GM21360 (cell line): ENCODE measurements around the gene NEO1.

Source experiments
- ATAC-seq: cut with Tn5 transposase; IDR thresholded peaks from one replicate; pipeline ENCODE4 v1.9.1; 2021; ENCODE audit warnings: mild to moderate bottlenecking, moderate library complexity; ENCODE audit not compliant: unreplicated experiment

Gene NEO1

GRCh38 chr15:73324496-73325170, 272.4 kb downstream of the NEO1 start:
- no peak for ATAC-seq

- ATAC-seq, result no peak
Observed at GRCh38 chr15:73325191-73325861, 273.1 kb downstream of the NEO1 start.

DNA sequence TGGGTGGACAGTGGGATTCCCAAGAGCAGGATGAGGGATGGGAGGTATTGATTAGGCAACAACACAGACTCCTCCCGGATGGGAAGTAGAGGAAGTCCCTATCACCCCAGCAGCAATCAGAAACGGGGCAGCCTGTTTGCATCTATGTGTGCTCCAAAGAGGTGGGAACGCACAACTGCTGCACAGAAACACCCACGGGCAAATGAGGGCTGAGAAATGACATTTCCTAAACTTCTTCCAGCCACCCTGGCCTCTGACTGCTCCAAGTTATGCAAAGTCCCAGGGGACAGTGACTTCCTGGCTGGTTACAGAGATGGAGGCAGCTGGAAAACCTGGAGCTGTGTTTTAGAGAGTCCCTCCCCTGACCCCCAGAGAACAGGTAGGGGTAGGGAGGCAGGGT, 273.9 kb downstream of the NEO1 start:
- ATAC-seq, result no peak

GRCh38 chr15:73328149-73328820, 276.0 kb downstream of the NEO1 start:
- no peak for ATAC-seq

DNA sequence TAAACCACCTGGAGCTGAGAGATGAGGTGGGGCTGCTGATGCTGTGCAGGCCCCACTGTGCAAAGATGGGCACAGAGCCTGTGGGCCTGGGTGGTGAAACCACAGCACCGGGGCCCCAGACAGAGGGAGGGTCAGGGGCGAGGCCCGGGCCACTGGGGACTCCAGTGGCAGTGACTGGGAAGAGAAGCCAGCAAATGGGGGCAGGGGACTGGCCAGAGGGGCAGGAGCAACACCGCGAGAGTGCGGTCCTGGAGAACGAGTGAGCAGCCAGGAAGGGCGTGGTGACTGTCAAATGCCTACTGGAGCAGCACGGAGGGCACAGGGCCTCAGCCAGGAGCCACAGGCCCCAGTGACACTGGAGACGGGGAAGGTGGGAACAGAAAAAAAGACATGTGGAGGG, 276.7 kb downstream of the NEO1 start:
- ATAC-seq, result no peak

DNA sequence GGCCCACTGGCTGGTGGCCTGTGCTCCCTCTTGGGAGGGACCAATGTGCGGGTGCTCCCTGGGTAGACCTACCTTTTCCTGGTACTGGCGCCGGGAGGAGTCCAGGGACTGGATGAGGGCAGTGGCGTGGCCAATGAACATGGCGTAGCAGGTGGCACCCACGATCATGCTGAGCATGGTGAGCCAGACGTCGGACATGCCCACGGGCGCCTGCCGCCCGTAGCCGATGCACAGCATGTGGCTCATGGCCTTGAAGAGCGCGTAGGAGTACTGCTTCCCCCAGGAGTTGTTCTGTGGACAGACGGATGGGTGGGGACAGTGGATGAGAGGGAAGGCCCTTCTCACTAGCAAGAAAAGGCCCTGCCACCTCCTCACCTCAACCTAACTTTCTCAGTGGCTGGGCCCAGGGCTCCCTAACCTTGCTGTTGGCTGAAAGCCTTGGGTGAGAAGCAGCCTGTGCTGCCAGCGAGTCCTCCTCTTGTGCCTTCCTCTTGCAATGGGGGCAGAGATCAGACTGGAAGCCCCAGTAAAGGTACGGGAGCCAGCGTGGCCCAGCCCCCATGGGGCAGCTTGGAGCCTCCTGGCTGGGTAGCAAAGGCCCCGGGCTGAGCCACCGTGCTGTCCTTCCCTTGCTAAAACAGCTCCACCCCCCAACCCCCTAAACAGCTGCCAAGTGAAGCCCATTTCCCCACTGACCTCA, 277.4 kb downstream of the NEO1 start:
- ATAC-seq, result no peak

DNA sequence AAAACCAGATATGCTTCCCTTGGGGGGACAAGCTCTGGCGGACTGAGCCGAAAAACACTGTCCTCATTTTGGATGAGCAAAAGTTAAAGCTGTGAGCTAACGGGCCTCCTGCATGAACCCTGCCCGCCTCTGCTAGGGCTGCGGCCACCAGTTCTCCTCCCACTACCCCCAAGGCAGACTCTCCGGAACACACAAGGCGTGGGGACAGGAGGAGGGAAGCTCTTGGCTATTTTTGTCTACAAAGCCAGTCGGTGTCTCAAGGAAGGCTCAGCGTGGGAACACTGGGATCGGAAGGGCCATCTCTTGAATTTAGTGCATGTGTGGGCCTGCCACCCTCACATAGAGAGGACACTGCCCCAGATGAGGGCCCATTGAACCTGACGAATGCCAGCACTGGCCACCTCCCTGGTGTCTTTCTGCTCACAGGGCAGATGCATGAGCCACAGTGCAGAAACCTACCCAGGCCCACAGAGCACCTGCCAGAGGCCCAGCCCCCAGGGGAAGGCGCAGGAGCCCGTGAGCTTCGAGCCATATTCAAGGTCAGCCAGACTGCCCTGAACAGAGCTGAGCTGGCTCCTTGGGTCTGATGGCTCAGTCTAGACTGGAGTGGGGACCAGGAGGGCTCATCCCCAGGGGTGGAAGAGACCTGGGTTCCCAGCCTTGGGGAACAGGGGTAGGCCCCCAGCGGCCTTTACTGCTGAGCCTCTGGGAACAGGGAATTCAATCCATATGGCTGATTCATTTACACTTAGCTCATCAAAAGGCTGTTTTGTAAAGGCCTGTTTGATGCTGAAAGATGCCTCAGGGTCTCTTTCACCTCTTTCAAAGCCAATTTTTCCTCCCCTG, 278.2 kb downstream of the NEO1 start:
- ATAC-seq, result no peak

- no peak for ATAC-seq
Observed at GRCh38 chr15:73331501-73331900, 279.2 kb downstream of the NEO1 start.

DNA sequence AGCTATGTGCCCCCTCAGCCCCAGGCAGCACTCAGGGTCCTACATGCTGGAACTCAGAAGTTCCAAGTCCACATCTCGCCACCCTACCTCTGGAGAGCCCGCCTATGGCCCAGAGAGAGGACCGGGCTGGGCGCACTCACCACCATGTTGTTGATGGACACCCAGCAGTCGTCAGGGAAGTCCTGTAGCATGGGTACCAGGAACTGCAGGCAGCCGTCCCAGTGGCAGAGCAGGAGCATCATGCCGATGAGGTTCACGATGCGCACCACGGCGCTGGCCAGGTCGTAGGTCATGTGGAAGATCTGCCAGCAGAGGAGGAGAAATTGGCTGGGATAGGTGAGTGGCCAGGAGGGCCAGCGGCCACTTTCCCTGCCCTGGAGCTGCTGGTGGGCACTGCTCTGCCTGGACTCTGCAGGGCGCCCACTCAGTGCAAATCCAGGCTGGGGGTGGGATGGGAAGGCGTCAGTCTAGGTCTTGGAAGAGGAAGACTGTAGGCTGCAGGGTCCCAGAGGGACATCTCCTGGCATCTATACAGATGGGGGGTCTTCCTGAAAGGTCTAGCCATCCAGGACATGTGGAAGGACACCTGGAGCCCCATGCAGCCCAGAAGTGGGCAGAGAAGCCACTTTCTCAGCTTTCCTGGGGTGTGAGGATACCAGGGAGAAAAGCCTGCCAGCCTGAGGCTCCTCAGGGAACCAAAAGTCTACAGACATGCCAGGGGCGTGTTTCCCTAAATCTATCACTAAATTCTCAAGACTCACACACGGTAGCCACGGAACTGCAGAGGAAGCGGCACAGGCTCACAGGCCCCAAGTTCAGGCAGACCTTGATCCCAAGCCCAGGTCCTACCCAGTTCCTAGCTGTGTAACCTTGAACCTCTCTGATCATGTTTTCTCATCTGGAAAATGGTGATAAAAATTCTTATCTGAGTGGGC, 280.0 kb downstream of the NEO1 start:
- ATAC-seq, result no peak

DNA sequence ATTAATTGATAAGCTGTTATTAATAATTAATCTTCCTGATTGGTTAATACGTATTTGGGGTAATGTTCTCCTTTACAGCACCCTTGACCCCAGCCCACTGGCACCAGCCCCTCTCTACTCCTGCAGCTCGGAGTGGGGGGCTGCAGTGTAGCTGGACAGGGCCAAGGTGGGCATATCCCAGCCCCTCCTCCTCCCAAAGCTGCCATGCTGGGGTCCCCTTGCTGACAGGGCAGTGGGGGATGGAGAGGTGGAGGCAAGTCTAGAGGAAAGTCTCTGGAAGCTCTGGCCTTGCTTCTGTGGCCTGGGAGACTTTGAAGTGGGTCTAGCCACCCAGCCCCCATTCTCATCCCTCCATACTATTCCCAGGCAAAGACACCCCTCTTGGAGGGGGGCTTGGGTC, 280.7 kb downstream of the NEO1 start:
- no peak for ATAC-seq

GRCh38 chr15:73334086-73334485, 281.8 kb downstream of the NEO1 start:
- ATAC-seq, result no peak

DNA sequence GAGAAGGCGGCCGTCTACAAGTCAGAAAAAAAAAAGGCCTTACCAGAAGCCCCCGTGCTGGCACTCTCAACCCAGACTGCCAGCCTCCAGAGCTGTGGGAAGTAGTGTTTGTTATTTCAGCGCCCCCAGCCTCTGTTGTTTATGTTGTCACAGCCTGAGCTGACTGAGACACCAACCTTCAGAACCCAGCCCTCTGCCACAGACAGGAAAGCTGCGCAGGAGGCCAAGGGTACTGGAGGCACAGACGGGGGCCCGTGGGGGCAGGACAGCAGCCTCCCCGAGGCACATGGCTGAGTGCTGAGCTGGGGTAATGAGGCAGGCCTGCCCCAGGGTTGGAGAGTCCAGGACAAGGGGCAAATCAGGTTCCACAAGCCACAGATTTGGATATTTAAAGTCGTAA, 282.8 kb downstream of the NEO1 start:
- ATAC-seq, result no peak

GRCh38 chr15:73335471-73335870, 283.2 kb downstream of the NEO1 start:
- no peak for ATAC-seq

DNA sequence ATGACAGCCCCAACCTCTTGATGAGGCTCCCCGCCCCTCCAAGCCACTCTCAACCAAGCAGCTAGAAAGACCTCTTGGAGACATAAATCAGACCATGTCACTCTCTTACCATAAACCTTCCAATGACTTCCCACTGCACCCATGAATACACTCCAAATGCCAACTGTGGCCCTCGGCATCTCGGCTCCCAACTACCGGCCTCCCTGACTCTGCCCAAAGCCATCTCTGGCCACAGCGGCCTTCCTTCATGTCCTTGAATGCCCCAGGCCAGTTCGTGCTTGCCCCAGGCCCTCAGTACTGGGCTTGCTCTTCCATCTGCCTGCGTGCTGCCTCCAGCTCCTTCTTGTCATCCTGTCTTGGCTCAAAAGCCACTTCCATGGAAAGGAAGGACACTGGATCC, 284.5 kb downstream of the NEO1 start:
- ATAC-seq, result no peak

- ATAC-seq, result no peak
Observed at GRCh38 chr15:73337187-73337586, 284.9 kb downstream of the NEO1 start.

DNA sequence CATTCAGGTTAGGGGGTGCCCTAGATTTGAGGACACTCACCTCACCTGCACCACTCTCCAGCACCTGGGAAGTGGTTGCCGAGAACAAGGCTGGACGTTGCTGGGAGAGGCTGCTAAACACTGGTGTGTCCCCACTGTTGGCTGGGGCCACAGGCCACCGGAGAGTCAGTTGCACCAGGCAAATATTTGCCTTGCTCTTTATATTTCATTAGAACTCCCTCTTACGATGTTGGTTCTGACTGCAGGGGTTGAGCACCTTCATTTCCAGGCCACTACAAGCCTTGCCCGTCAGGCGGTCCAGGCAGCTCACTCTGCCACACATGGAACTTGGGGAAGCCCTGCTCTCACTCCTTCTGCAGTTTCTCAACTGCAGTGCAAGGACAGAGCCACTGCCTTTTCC, 285.8 kb downstream of the NEO1 start:
- ATAC-seq, result no peak

- ATAC-seq, result no peak
Observed at GRCh38 chr15:73338606-73339374, 286.5 kb downstream of the NEO1 start.

DNA sequence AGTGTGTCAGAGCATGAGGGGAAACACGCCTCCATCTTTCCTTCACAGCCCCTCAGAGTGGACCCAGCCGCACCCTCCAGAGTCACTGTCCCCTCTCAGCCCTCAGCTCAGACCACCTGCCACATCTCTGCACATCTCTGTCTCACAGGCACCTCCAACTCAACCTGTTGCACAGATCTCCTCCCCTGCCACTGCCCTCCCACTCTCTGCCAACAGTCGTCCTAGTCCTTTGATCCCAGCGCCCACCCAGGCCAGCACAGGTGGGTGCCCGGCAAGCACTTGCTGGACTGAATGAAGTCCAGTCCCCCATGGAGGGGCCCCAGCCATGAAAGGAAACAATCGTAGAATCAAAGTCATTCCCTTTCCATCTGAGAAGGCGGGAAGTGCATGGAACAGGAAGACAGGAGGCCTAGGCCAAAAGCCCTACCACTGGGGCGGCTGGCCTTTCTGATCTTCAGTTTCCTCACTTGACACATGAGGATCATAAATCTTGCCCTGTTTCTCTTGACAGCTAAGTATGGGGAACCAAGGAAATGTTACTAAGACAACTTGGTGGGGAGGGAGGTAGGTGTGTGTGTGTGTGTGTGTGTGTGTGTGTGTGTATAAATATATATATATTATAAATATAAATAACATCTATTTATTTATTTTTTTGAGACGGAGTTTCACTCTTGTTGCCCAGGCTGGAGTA, 288.4 kb downstream of the NEO1 start:
- ATAC-seq, result no peak
